HL-60 (cell line): ENCODE results near the gene DYNLL1.

Source experiments
- DNase-seq, 2 experiments: peaks; one replicate each; pipeline ENCODE4 v3.0.0-alpha.2; 2010 to 2020; ENCODE audit warnings: low read depth in 1 of 2, low spot score in 1 of 2
- H3K27ac ChIP-seq: fragments of 250-450 bp; sonication (Bioruptor Pico); replicated peaks from 2 replicates; pipeline ENCODE4 v1.5.1; 2020; ENCODE audit warnings: mild to moderate bottlenecking, moderate library complexity
- H3K27me3 ChIP-seq: fragments of 250-450 bp; sonication (Bioruptor Pico); 2 replicates; pipeline ENCODE4 v1.5.1; 2021; ENCODE audit warnings: mild to moderate bottlenecking, moderate library complexity; ENCODE audit not compliant: insufficient read depth, poor library complexity, severe bottlenecking
- H3K4me3 ChIP-seq: replicated peaks from 2 replicates; pipeline ENCODE4 v1.5.1; 2011; ENCODE audit warnings: mild to moderate bottlenecking, control low read depth, low read length; ENCODE audit not compliant: insufficient read depth
- GABPA ChIP-seq: IDR thresholded peaks from 2 replicates; pipeline ENCODE4 v1.6.1; 2012; ENCODE audit warnings: low read depth
- POLR2AphosphoS5 ChIP-seq: IDR thresholded peaks from 2 replicates; pipeline ENCODE4 v1.6.1; 2012; ENCODE audit warnings: low read depth
- SPI1 ChIP-seq: IDR thresholded peaks from 2 replicates; pipeline ENCODE4 v1.6.1; 2012; ENCODE audit warnings: low read depth, mild to moderate bottlenecking, borderline replicate concordance
- TF ChIP-seq, protein P1 (sequence below): IDR thresholded peaks from one replicate; pipeline ENCODE4 v1.5.1; 2011; ENCODE audit warnings: low read length, control low read depth, inconsistent platforms; ENCODE audit not compliant: insufficient read depth
- TF ChIP-seq, protein P2 (sequence below): IDR thresholded peaks from 2 replicates; pipeline ENCODE4 v1.6.1; 2012; ENCODE audit warnings: low read depth; ENCODE audit not compliant: insufficient replicate concordance

Gene DYNLL1

DNA sequence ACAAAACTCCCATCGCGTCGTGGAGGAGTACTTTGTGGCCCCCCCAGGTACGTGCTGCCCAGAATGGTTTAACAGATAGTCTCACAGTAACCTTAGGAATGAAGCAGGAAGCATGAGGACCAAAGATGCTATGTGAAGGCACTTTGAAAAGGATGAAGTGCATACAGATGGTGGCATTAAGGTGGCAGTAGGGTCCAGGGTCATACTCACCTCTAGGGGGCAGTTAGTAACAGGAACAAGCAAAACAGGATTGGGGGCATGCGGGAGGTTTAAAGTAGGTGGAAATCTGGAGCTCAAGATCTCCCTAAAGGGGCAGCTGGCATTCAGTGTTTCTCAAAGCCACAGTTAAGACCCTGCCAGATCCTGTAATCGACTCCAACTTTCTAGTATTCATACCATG is 38.8 kb upstream of the DYNLL1 start:
- no peak overlapping the region for H3K4me3 ChIP-seq
- H3K27ac ChIP-seq: no peak overlapping the region
- DNase-seq: no peak
- TF ChIP-seq, protein P1, sequence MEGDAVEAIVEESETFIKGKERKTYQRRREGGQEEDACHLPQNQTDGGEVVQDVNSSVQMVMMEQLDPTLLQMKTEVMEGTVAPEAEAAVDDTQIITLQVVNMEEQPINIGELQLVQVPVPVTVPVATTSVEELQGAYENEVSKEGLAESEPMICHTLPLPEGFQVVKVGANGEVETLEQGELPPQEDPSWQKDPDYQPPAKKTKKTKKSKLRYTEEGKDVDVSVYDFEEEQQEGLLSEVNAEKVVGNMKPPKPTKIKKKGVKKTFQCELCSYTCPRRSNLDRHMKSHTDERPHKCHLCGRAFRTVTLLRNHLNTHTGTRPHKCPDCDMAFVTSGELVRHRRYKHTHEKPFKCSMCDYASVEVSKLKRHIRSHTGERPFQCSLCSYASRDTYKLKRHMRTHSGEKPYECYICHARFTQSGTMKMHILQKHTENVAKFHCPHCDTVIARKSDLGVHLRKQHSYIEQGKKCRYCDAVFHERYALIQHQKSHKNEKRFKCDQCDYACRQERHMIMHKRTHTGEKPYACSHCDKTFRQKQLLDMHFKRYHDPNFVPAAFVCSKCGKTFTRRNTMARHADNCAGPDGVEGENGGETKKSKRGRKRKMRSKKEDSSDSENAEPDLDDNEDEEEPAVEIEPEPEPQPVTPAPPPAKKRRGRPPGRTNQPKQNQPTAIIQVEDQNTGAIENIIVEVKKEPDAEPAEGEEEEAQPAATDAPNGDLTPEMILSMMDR: no peak
- TF ChIP-seq, protein P2, sequence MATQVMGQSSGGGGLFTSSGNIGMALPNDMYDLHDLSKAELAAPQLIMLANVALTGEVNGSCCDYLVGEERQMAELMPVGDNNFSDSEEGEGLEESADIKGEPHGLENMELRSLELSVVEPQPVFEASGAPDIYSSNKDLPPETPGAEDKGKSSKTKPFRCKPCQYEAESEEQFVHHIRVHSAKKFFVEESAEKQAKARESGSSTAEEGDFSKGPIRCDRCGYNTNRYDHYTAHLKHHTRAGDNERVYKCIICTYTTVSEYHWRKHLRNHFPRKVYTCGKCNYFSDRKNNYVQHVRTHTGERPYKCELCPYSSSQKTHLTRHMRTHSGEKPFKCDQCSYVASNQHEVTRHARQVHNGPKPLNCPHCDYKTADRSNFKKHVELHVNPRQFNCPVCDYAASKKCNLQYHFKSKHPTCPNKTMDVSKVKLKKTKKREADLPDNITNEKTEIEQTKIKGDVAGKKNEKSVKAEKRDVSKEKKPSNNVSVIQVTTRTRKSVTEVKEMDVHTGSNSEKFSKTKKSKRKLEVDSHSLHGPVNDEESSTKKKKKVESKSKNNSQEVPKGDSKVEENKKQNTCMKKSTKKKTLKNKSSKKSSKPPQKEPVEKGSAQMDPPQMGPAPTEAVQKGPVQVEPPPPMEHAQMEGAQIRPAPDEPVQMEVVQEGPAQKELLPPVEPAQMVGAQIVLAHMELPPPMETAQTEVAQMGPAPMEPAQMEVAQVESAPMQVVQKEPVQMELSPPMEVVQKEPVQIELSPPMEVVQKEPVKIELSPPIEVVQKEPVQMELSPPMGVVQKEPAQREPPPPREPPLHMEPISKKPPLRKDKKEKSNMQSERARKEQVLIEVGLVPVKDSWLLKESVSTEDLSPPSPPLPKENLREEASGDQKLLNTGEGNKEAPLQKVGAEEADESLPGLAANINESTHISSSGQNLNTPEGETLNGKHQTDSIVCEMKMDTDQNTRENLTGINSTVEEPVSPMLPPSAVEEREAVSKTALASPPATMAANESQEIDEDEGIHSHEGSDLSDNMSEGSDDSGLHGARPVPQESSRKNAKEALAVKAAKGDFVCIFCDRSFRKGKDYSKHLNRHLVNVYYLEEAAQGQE: no peak
- no peak for TF ChIP-seq POLR2AphosphoS5
- no peak for TF ChIP-seq SPI1
- TF ChIP-seq GABPA: no peak
- no peaks in the 10 kb centered on the region for H3K27me3 ChIP-seq

DNA sequence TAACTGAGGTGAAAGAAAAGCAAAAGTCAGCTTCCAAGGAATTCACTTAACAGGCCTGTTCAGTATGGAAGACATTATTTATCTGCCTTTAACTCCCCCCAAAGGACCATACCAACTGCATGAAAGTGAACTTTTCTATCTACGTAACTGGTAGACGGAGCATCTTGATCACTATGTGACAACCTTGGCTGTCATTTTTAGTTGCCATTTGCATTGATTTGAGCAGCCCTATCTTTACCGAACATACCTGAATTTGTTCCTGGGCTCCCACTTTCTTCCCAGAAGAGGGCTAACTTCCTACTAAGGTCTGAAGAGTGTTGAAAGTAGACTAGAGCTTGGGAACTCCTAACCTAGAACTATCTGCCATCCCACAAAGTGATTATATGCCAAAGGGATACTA is 35.8 kb upstream of the DYNLL1 start:
- no peak overlapping the region for H3K4me3 ChIP-seq
- H3K27ac ChIP-seq: no peak overlapping the region
- no peaks in the 10 kb centered on the region for H3K27me3 ChIP-seq
- TF ChIP-seq, protein P2: no peak
- TF ChIP-seq, protein P1: no peak
- TF ChIP-seq POLR2AphosphoS5: no peak
- TF ChIP-seq GABPA: no peak
- TF ChIP-seq SPI1: no peak
- no peak for DNase-seq

DNA sequence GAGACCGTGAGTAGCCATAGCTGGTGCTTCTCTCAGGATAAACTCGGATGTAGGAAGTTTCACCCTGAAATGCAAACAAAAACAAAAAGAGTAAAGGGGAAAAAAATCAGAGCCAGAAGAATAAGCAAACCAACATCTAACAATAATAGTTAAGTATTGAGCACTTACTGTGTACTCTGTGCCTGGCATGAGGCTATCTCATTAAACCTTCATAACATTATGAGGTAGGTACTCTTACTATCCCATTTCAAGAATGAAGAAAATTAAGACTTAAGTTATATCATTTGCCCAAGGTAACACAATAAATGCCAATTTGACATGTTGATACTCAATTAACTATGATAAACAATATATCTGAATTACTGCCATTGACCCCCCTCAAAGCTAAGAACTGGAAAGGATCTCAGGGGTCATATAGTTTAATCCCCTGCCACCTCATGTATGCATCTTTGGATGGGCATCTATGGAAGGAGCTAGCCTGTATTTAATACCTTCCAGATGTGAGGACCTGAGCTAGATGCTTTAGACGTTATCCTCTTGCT is 33.7 kb upstream of the DYNLL1 start:
- H3K4me3 ChIP-seq: no peak overlapping the region
- TF ChIP-seq SPI1: no peak
- no peak for TF ChIP-seq POLR2AphosphoS5
- TF ChIP-seq, protein P2: no peak
- no peak for TF ChIP-seq GABPA
- TF ChIP-seq, protein P1: no peak

More for the DNA sequence above, 33.7 kb upstream of the DYNLL1 start:
- H3K27ac ChIP-seq: no peak overlapping the region
- no peak for DNase-seq
- H3K27me3 ChIP-seq: no peaks in the 10 kb centered on the region
